SK-N-SH treated with all-trans-retinoic acid at 6 μM for 48 hours (cell line): Measurements from ENCODE around the gene JMJD8.
A peak's percentile ranks its signal among the peaks of the same experiment; 100 is the strongest.

Experiments
- ATAC-seq: fragments of 200-7000 bp; cut with Tn5 transposase; 3 replicates; pipeline ENCODE4 v1.9.1; 2020; ENCODE audit warnings: mild to moderate bottlenecking, moderate library complexity
- ARNTL ChIP-seq: fragments of 450-650 bp; formaldehyde crosslinking; IDR thresholded peaks from 2 replicates; pipeline ENCODE4 v1.5.0; 2020; ENCODE audit warnings: low read depth, mild to moderate bottlenecking, moderate library complexity, borderline replicate concordance
- CREB5 ChIP-seq: fragments of 250-450 bp; sonication (Bioruptor Pico); IDR thresholded peaks from 2 replicates; pipeline ENCODE4 v1.5.1; 2020; ENCODE audit warnings: low read depth, mild to moderate bottlenecking, moderate library complexity
- CSDC2 ChIP-seq: fragments of 250-450 bp; sonication (Bioruptor Pico); IDR thresholded peaks from 2 replicates; pipeline ENCODE4 v1.5.0; 2020; ENCODE audit warnings: mild to moderate bottlenecking, moderate library complexity
- CSRNP3 ChIP-seq: fragments of 250-450 bp; sonication (Bioruptor Pico); IDR thresholded peaks from 2 replicates; pipeline ENCODE4 v1.5.1; 2021; ENCODE audit warnings: mild to moderate bottlenecking, moderate library complexity
- ESRRG ChIP-seq: fragments of 250-450 bp; sonication (Bioruptor Pico); IDR thresholded peaks from 2 replicates; pipeline ENCODE4 v1.6.1; 2021; ENCODE audit warnings: mild to moderate bottlenecking
- ISL1 ChIP-seq: fragments of 250-450 bp; sonication (Bioruptor Pico); IDR thresholded peaks from 2 replicates; pipeline ENCODE4 v2.1.2; 2022; ENCODE audit warnings: mild to moderate bottlenecking, moderate library complexity
- OSR1 ChIP-seq: fragments of 250-450 bp; sonication (Bioruptor Pico); IDR thresholded peaks from 2 replicates; pipeline ENCODE4 v1.8.0; 2022; ENCODE audit warnings: moderate library complexity, mild to moderate bottlenecking, inconsistent platforms
- POU6F1 ChIP-seq: fragments of 250-450 bp; sonication (Bioruptor Pico); IDR thresholded peaks from 2 replicates; pipeline ENCODE4 v1.8.0; 2021; ENCODE audit warnings: low read depth, mild to moderate bottlenecking, moderate library complexity, borderline replicate concordance
- PPARA ChIP-seq: fragments of 250-450 bp; sonication (Bioruptor Pico); IDR thresholded peaks from 2 replicates; pipeline ENCODE4 v1.5.0; 2020; ENCODE audit warnings: mild to moderate bottlenecking, borderline replicate concordance
- RARB ChIP-seq: fragments of 250-450 bp; sonication (Bioruptor Pico); IDR thresholded peaks from 2 replicates; pipeline ENCODE4 v1.8.0; 2021; ENCODE audit warnings: mild to moderate bottlenecking, moderate library complexity
- SNAI2 ChIP-seq: fragments of 250-450 bp; sonication (Bioruptor Pico); IDR thresholded peaks from 2 replicates; pipeline ENCODE4 v1.5.0; 2020; ENCODE audit warnings: mild to moderate bottlenecking, moderate library complexity
- TCF4 ChIP-seq: fragments of 250-450 bp; sonication (Bioruptor Pico); IDR thresholded peaks from 2 replicates; pipeline ENCODE4 v1.8.0; 2021; ENCODE audit warnings: mild to moderate bottlenecking, moderate library complexity, borderline replicate concordance
- TOX ChIP-seq: fragments of 250-450 bp; sonication (Bioruptor Pico); IDR thresholded peaks from 2 replicates; pipeline ENCODE4 v1.8.0; 2021; ENCODE audit warnings: mild to moderate bottlenecking, moderate library complexity, borderline replicate concordance
- ZFP3 ChIP-seq: fragments of 250-450 bp; sonication (Bioruptor Pico); IDR thresholded peaks from 2 replicates; pipeline ENCODE4 v1.5.0; 2020; ENCODE audit warnings: mild to moderate bottlenecking, moderate library complexity
- ZFP30 ChIP-seq: fragments of 450-650 bp; formaldehyde crosslinking; IDR thresholded peaks from 2 replicates; pipeline ENCODE4 v1.5.0; 2022; ENCODE audit warnings: mild to moderate bottlenecking, moderate library complexity
- ZNF565 ChIP-seq: fragments of 450-650 bp; formaldehyde crosslinking; conservative IDR thresholded peaks from 2 replicates; pipeline ENCODE4 v1.5.0; 2020; ENCODE audit warnings: low read depth, mild to moderate bottlenecking, moderate library complexity
- ZNF70 ChIP-seq: fragments of 450-650 bp; formaldehyde crosslinking; IDR thresholded peaks from 2 replicates; pipeline ENCODE4 v1.5.0; 2020; ENCODE audit warnings: mild to moderate bottlenecking, moderate library complexity
- ZNF8 ChIP-seq: fragments of 450-650 bp; formaldehyde crosslinking; IDR thresholded peaks from 2 replicates; pipeline ENCODE4 v1.5.0; 2020; ENCODE audit warnings: mild to moderate bottlenecking, moderate library complexity

Gene JMJD8

GRCh38 chr16:728131-728889, 44.2 kb upstream of the JMJD8 start:
- ATAC-seq = peak; percentile 63
- TF ChIP-seq ARNTL (CRISPR knock-in tag) = peak; percentile 70; the same call in 1 of the 2 replicates
- no peak for TF ChIP-seq CREB5 (CRISPR knock-in tag)

- peak; percentile 8 for ATAC-seq
- TF ChIP-seq ESRRG (CRISPR knock-in tag) = no peak
- no peak for TF ChIP-seq ZNF565 (CRISPR knock-in tag)
- no peak for TF ChIP-seq CSDC2
- no peak for TF ChIP-seq ZNF8 (CRISPR knock-in tag)
Measured at GRCh38 chr16:727291-727977, 43.3 kb upstream of the JMJD8 start.

- ATAC-seq = peak; percentile 25
- TF ChIP-seq ARNTL (CRISPR knock-in tag) (no peak), ZFP3 (CRISPR knock-in tag) (peak; percentile 85)
Measured at GRCh38 chr16:726438-727290, 42.5 kb upstream of the JMJD8 start, which contains the start of the genes CCDC78 and HAGHL. CCDC78 (minus strand) TSS chr16:726443; CDS start chr16:726367, 76 bp downstream. HAGHL (plus strand) TSS chr16:727106; CDS start chr16:727510, 404 bp downstream.

GRCh38 chr16:726188-726437, 42.0 kb upstream of the JMJD8 start:
- no peak for ATAC-seq

GRCh38 chr16:725463-726187, 41.5 kb upstream of the JMJD8 start:
- ATAC-seq = no peak
- no peak for TF ChIP-seq ZFP30 (CRISPR knock-in tag)
- no peak for TF ChIP-seq ZFP3 (CRISPR knock-in tag)
- TF ChIP-seq ZNF70 = no peak
- no peak for TF ChIP-seq OSR1 (CRISPR knock-in tag)
- no peak for TF ChIP-seq SNAI2 (CRISPR knock-in tag)
- no peak for TF ChIP-seq TOX (CRISPR knock-in tag)
- no peak for TF ChIP-seq ISL1 (CRISPR knock-in tag)
- no peak for TF ChIP-seq ZNF565 (CRISPR knock-in tag)
- no peak for TF ChIP-seq CSDC2
- TF ChIP-seq ZNF8 (CRISPR knock-in tag) = no peak
- TF ChIP-seq PPARA (CRISPR knock-in tag) = no peak
- no peak for TF ChIP-seq CREB5 (CRISPR knock-in tag)
- TF ChIP-seq CSRNP3 (CRISPR knock-in tag) = no peak
- no peak for TF ChIP-seq RARB
- no peak for TF ChIP-seq POU6F1
- TF ChIP-seq ARNTL (CRISPR knock-in tag) = no peak

More at GRCh38 chr16:726188-726437, 42.0 kb upstream of the JMJD8 start:
- no peak for TF ChIP-seq CSDC2
- TF ChIP-seq PPARA (CRISPR knock-in tag) = no peak
- no peak for TF ChIP-seq POU6F1
- TF ChIP-seq TCF4 (CRISPR knock-in tag) = no peak
- no peak for TF ChIP-seq ZNF565 (CRISPR knock-in tag)
- no peak for TF ChIP-seq ESRRG (CRISPR knock-in tag)
